Amniotic epithelial cell (primary cell): ENCODE measurements around the gene TRMT2A.
A peak's percentile ranks its signal among the peaks of the same experiment; 100 is the strongest.
"Not testable (repeated sequence)": the region's sequence is repeated elsewhere in the genome, so short reads cannot be mapped to it uniquely, and the experiment has no call there.

Experiments used
- DNase-seq: peaks from one replicate; pipeline ENCODE4 v3.0.0-alpha.2; 2010; ENCODE audit warnings: low read depth

Gene TRMT2A

GRCh38 chr22:20116951-20117632, at the start of gene TRMT2A:
Gene TRMT2A, minus strand, starts transcription at chr22:20117226. Its CDS starts 320 bp downstream, at chr22:20116906.
- peak; percentile 97 for DNase-seq

GRCh38 chr22:20166703-20167102, 49.7 kb upstream of the TRMT2A start:
- no peak for DNase-seq

- no peak for DNase-seq
Measured at GRCh38 chr22:20165913-20166312, 48.9 kb upstream of the TRMT2A start.

GRCh38 chr22:20165421-20165820, 48.4 kb upstream of the TRMT2A start:
- no peak for DNase-seq

GRCh38 chr22:20164863-20165262, 47.8 kb upstream of the TRMT2A start:
- no peak for DNase-seq

- no peak for DNase-seq
Measured at GRCh38 chr22:20160041-20160440, 43.0 kb upstream of the TRMT2A start.

- DNase-seq, result not testable (repeated sequence)
Measured at GRCh38 chr22:20159531-20159930, 42.5 kb upstream of the TRMT2A start.

- DNase-seq, result no peak
Measured at GRCh38 chr22:20159076-20159475, 42.0 kb upstream of the TRMT2A start.

GRCh38 chr22:20158391-20159036, 41.5 kb upstream of the TRMT2A start:
- DNase-seq, result no peak

GRCh38 chr22:20157430-20158183, 40.6 kb upstream of the TRMT2A start:
- no peak for DNase-seq

- DNase-seq, result peak; percentile 59
Measured at GRCh38 chr22:20156611-20157429, 39.8 kb upstream of the TRMT2A start.

- DNase-seq, result no peak
Measured at GRCh38 chr22:20156042-20156389, 39.0 kb upstream of the TRMT2A start.

GRCh38 chr22:20155330-20156041, 38.5 kb upstream of the TRMT2A start:
- DNase-seq, result no peak

GRCh38 chr22:20154602-20155187, 37.7 kb upstream of the TRMT2A start:
- no peak for DNase-seq

GRCh38 chr22:20153945-20154344, 36.9 kb upstream of the TRMT2A start:
- no peak for DNase-seq

- DNase-seq, result no peak
Measured at GRCh38 chr22:20152464-20152890, 35.5 kb upstream of the TRMT2A start.

- DNase-seq, result no peak
Measured at GRCh38 chr22:20151276-20151588, 34.2 kb upstream of the TRMT2A start.

- DNase-seq, result no peak
Measured at GRCh38 chr22:20150381-20151275, 33.6 kb upstream of the TRMT2A start, which contains the start of gene CCDC188. Gene CCDC188, minus strand, starts transcription at chr22:20151055. Its CDS starts 69 bp downstream, at chr22:20150986.

GRCh38 chr22:20149257-20150250, 32.5 kb upstream of the TRMT2A start:
- no peak for DNase-seq
